B cell (primary cell): ENCODE results near the gene ZNF281. TPM values are rescaled to one million over a fixed set of nuclear protein-coding genes. Genes with fewer than 3 reads are reported as not detected.

Source experiments
- ATAC-seq: fragments of 200-7000 bp; cut with Tn5 transposase; one replicate; pipeline ENCODE4 v1.10.0; 2021; ENCODE audit warnings: low read depth, mild to moderate bottlenecking, moderate number of reproducible peaks, moderate library complexity
- CTCF ChIA-PET: fragments of 350-600 bp; sonication (Branson Sonifier 250); formaldehyde crosslinking; loops from one replicate; lab custom pipeline; 2021; ENCODE audit warnings: antibody characterized with exemption, inconsistent platforms; lab: Charles Lee
- POLR2A ChIA-PET: fragments of 350-600 bp; sonication (Branson Sonifier 250); formaldehyde crosslinking; loops from one replicate; lab custom pipeline; 2021; ENCODE audit warnings: antibody characterized with exemption; lab: Charles Lee
- DNase-seq: peaks from one replicate; pipeline ENCODE4 v3.0.0; 2013
- H2AFZ ChIP-seq: 2 replicates; pipeline ENCODE4 v1.6.1; 2012; ENCODE audit warnings: mild to moderate bottlenecking, low read depth, low read length; ENCODE audit not compliant: insufficient read depth, poor library complexity, severe bottlenecking
- H3K27ac ChIP-seq, 2 donors: 1 replicate in 1 of 2; 2 replicates in 1 of 2; pipeline ENCODE4 v1.5.1; 2012 to 2013; ENCODE audit warnings: low read length in 2 of 2, mild to moderate bottlenecking in 2 of 2, moderate library complexity in 1 of 2
- H3K27me3 ChIP-seq, 4 experiments: fragments of 200-600 bp in 1 of 4; sonication (generic) in 1 of 4; replicated peaks in 1 of 4; 1 replicate in 2 of 4; 2 replicates in 2 of 4; pipeline versions ENCODE4 v1.6.1 to v1.7.0; 2013 to 2016; ENCODE audit warnings: low read length in 3 of 4, mild to moderate bottlenecking in 2 of 4, mixed read lengths in 1 of 4, moderate library complexity in 1 of 4; ENCODE audit not compliant: insufficient read depth in 4 of 4, control insufficient read depth in 3 of 4; ENCODE audit errors: control extremely low read depth in 1 of 4
- H3K36me3 ChIP-seq, 2 experiments: replicated peaks in 1 of 2; 1 replicate in 1 of 2; 2 replicates in 1 of 2; pipeline versions ENCODE4 v1.6.1 to v1.7.1; 2013; ENCODE audit warnings: low read length in 1 of 2; ENCODE audit not compliant: insufficient read depth in 2 of 2, control insufficient read depth in 1 of 2; ENCODE audit errors: control extremely low read depth in 1 of 2, extremely low read depth in 1 of 2
- H3K4me1 ChIP-seq, 2 donors: fragments of 200-600 bp in 1 of 2; sonication (generic) in 1 of 2; 1 replicate in 1 of 2; 2 replicates in 1 of 2; pipeline versions ENCODE4 v1.5.1 to v1.6.1; 2013 to 2017; ENCODE audit warnings: low read length in 2 of 2; ENCODE audit not compliant: control insufficient read depth in 2 of 2, insufficient read depth in 2 of 2
- H3K4me2 ChIP-seq: replicated peaks from 2 replicates; pipeline ENCODE3; 2012; ENCODE audit warnings: mild to moderate bottlenecking, low read depth, low read length; ENCODE audit not compliant: poor library complexity, severe bottlenecking
- H3K4me3 ChIP-seq, 5 experiments: fragments of 200-600 bp in 1 of 5; sonication (generic) in 1 of 5; 1 replicate in 3 of 5; 2 replicates in 2 of 5; pipeline versions ENCODE4 v1.5.1 to v1.7.0; 2011 to 2016; ENCODE audit warnings: low read length in 4 of 5, mild to moderate bottlenecking in 4 of 5, low read depth in 2 of 5, control low read depth in 1 of 5, moderate library complexity in 1 of 5; ENCODE audit not compliant: insufficient read depth in 1 of 5; ENCODE audit errors: control extremely low read depth in 1 of 5, extremely low read depth in 1 of 5
- H3K79me2 ChIP-seq: fragments of 200-600 bp; sonication (generic); one replicate; pipeline ENCODE4 v1.6.0; 2016; ENCODE audit warnings: low read length; ENCODE audit not compliant: control insufficient read depth, insufficient read depth
- H3K9ac ChIP-seq: fragments of 200-600 bp; sonication (generic); 2 replicates; pipeline ENCODE4 v1.6.1; 2017; ENCODE audit warnings: mild to moderate bottlenecking, low read length, moderate library complexity
- H3K9me3 ChIP-seq, 3 donors: one replicate each; pipeline versions ENCODE4 v1.6.1 to v1.7.1; 2013; ENCODE audit warnings: low read length in 2 of 3; ENCODE audit not compliant: control insufficient read depth in 2 of 3, insufficient read depth in 1 of 3; ENCODE audit errors: control extremely low read depth in 1 of 3
- H4K20me1 ChIP-seq: 2 replicates; pipeline ENCODE4 v1.6.0; 2012; ENCODE audit warnings: mild to moderate bottlenecking, low read length; ENCODE audit not compliant: insufficient read depth, control insufficient read depth, poor library complexity, severe bottlenecking
- H3K27ac Mint-ChIP-seq: one replicate; pipeline ENCODE4 v1.8.0; 2021; ENCODE audit warnings: mixed read lengths
- H3K27me3 Mint-ChIP-seq: one replicate; pipeline ENCODE4 v1.8.0; 2021; ENCODE audit warnings: mixed read lengths
- H3K4me1 Mint-ChIP-seq: one replicate; pipeline ENCODE4 v1.8.0; 2021; ENCODE audit warnings: mixed read lengths
- H3K4me3 Mint-ChIP-seq: one replicate; pipeline ENCODE4 v1.8.0; 2021; ENCODE audit warnings: mixed read lengths
- H3K9me3 Mint-ChIP-seq: one replicate; pipeline ENCODE4 v1.8.0; 2022; ENCODE audit warnings: mixed read lengths; ENCODE audit not compliant: insufficient read depth
- EZH2 ChIP-seq: IDR thresholded peaks from 2 replicates; pipeline ENCODE4 v1.6.1; 2012; ENCODE audit warnings: borderline replicate concordance, low read depth, mild to moderate bottlenecking, moderate library complexity, low read length; ENCODE audit not compliant: insufficient read depth, poor library complexity, severe bottlenecking
- WGBS: methylation state at CpG from one replicate; pipeline ENCODE4 v1.1.5; 2013; ENCODE audit warnings: missing lambda C conversion rate; ENCODE audit not compliant: insufficient coverage; 5-methylcytosine and 5-hydroxymethylcytosine counted together
- intact Hi-C: fragments of 100-400 bp; cut with micrococcal nuclease; formaldehyde crosslinking; loops from one replicate; pipeline ENCODE4 v1.10.0; 2022
- polyA plus RNA-seq: library from polyadenylated mRNA; depleted of rRNA; stranded (reverse); fragments of >200 nt; gene quantifications from 2 replicates; pipeline ENCODE4 v1.2.3, GENCODE V29; 2012
- total RNA-seq, 2 donors: library from RNA; stranded (reverse); fragments of 120-200 nt in 1 of 2; gene quantifications; 1 replicate in 1 of 2; 2 replicates in 1 of 2; pipeline versions ENCODE4 v1.2.3 to v1.2.4, GENCODE V29; 2013 to 2022
- TF ChIP-seq, protein P1 (sequence below): fragments of 200-600 bp; IDR thresholded peaks from one replicate; pipeline ENCODE4 v1.8.0; 2022; ENCODE audit warnings: antibody characterized with exemption, mild to moderate bottlenecking

The ZNF281 gene
- total and polyA plus RNA-seq, 2 donors (not counting 1 experiment from before 2014, with no cell fraction given): 3.8 to 23.5 TPM

DNA sequence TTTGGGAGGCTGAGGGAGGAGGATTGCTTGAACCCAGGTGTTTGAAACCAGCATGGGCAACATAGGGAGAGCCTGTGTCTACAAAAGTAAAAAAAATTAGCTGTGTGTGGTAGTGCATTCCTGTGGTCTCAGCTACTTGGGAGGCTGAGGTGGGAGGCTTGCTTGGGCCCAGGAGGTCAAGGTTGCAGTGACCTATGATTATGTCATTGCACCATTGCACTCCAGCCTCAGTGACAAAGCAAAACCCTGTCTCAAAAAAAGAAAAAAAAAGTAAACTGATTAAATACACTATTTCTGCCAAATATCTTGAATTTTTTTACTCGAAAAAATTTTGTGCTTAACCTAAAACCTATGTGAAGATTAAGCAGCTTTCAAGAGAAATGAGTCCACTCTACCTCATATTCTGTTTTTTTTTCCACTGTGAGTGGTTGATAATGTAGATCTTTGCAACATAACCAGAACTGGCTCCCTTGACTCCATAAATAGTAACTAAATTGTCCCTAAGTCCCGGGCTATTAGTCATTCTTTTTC lies 19.4 kb upstream of the ZNF281 start:
- WGBS: no CpG with 5 or more reads among the region's 2 CpGs
- intact Hi-C loops: no loop called here
- Histone ChIP-seq H3K27ac (no peak overlapping the region), H3K9me3 (no peaks in the 10 kb centered on the region), H2AFZ (no peak overlapping the region), H3K4me3 (no peak overlapping the region), H3K9ac (no peak overlapping the region), H3K79me2 (no peaks in the 10 kb centered on the region), H3K4me1 (no peaks in the 10 kb centered on the region), H3K4me2 (no peak overlapping the region), H4K20me1 (no peaks in the 10 kb centered on the region), H3K36me3 (no peaks in the 10 kb centered on the region), H3K27me3 (no peaks in the 10 kb centered on the region)
- CTCF ChIA-PET: no interaction called here
- DNase-seq (no peak), ATAC-seq (no peak)
- no peaks in the 10 kb centered on the region for H3K27me3 Mint-ChIP-seq
- H3K9me3 Mint-ChIP-seq: no peaks in the 10 kb centered on the region
- TF ChIP-seq, protein P1, sequence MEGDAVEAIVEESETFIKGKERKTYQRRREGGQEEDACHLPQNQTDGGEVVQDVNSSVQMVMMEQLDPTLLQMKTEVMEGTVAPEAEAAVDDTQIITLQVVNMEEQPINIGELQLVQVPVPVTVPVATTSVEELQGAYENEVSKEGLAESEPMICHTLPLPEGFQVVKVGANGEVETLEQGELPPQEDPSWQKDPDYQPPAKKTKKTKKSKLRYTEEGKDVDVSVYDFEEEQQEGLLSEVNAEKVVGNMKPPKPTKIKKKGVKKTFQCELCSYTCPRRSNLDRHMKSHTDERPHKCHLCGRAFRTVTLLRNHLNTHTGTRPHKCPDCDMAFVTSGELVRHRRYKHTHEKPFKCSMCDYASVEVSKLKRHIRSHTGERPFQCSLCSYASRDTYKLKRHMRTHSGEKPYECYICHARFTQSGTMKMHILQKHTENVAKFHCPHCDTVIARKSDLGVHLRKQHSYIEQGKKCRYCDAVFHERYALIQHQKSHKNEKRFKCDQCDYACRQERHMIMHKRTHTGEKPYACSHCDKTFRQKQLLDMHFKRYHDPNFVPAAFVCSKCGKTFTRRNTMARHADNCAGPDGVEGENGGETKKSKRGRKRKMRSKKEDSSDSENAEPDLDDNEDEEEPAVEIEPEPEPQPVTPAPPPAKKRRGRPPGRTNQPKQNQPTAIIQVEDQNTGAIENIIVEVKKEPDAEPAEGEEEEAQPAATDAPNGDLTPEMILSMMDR: no peak
- TF ChIP-seq EZH2: no peak
- H3K4me1 Mint-ChIP-seq: peaks cover 6% of the 10 kb centered on the region
- H3K4me3 Mint-ChIP-seq: no peak overlapping the region
- POLR2A ChIA-PET: no interaction called here
- no peak overlapping the region for H3K27ac Mint-ChIP-seq

DNA sequence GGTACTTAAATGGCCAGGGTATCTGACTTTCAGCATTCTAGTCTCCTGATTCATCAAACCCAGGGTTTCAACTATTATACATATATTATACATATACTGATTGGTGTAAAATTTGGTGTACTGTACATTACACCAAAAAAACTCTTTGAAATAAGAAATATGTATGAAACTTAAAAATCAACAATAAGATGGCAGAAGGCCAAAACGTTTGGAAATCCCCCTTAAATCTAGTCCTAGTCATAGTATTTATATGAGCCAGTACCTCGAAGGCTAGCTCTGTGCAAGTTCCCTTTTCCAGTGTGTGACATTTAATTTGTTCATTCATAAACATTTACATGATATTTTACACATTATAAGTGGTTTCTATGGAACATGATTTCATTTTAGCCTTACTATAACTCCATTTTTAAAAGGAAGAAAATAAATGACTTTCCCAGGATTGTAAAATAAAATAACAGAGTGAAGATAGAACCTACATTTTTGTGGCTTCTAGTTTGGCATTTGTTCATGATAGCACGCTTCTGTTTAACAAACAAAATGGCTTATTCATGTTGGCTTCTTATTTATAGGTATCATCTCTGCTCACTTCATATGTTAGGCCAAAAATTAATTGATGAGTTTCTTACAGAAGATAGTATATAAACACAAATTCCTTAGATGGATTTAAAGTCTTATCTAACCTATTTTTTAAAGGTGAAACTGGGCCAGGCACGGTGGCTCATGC lies 18.8 kb upstream of the ZNF281 start:
- H3K9me3 ChIP-seq: no peaks in the 10 kb centered on the region
- H3K4me3 Mint-ChIP-seq: no peak overlapping the region
- H3K9me3 Mint-ChIP-seq: no peaks in the 10 kb centered on the region
- no peaks in the 10 kb centered on the region for H3K36me3 ChIP-seq
- no peak overlapping the region for H3K9ac ChIP-seq
- no peak overlapping the region for H2AFZ ChIP-seq
- no peak overlapping the region for H3K27ac ChIP-seq
- H3K4me1 ChIP-seq: no peaks in the 10 kb centered on the region
- no peaks in the 10 kb centered on the region for H3K27me3 Mint-ChIP-seq
- no peak overlapping the region for H3K4me2 ChIP-seq
- TF ChIP-seq, protein P1: no peak
- no peak for TF ChIP-seq EZH2
- no peaks in the 10 kb centered on the region for H4K20me1 ChIP-seq
- ATAC-seq (peak; percentile 28), DNase-seq (peak; percentile 12)
- 100% methylated on average over 1 of the region's 4 CpGs for WGBS
- H3K79me2 ChIP-seq: no peaks in the 10 kb centered on the region
- peaks cover 6% of the 10 kb centered on the region for H3K4me1 Mint-ChIP-seq
- ChIA-PET CTCF (no interaction called here), POLR2A (no interaction called here)
- intact Hi-C loops: no loop called here
- H3K27me3 ChIP-seq: no peaks in the 10 kb centered on the region
- no peak overlapping the region for H3K27ac Mint-ChIP-seq
- no peak overlapping the region for H3K4me3 ChIP-seq
